ENCODE data around the gene DUSP16.
"Not testable (repeated sequence)": the region's sequence is repeated elsewhere in the genome, so short reads cannot be mapped to it uniquely, and the experiment has no call there.

DUSP16 gene

GRCh38 chr12:12542286-12542685 lies 20.4 kb downstream of the DUSP16 start:
- no peak for DNase-seq

GRCh38 chr12:12541782-12542181 lies 20.9 kb downstream of the DUSP16 start:
- DNase-seq = no peak

GRCh38 chr12:12540261-12541013 lies 22.2 kb downstream of the DUSP16 start:
- no peak for DNase-seq

GRCh38 chr12:12539028-12539810 lies 23.4 kb downstream of the DUSP16 start:
- DNase-seq = no peak

GRCh38 chr12:12538535-12538934 lies 24.1 kb downstream of the DUSP16 start:
- no peak for DNase-seq

- no peak for DNase-seq
Observed at GRCh38 chr12:12537421-12537820, 25.2 kb downstream of the DUSP16 start.

- DNase-seq = peak; percentile 29
Observed at GRCh38 chr12:12534975-12535374, 27.7 kb downstream of the DUSP16 start.

GRCh38 chr12:12534166-12534866 lies 28.3 kb downstream of the DUSP16 start:
- DNase-seq = peak; percentile 31

GRCh38 chr12:12533238-12533829 lies 29.3 kb downstream of the DUSP16 start:
- peak; percentile 43 for DNase-seq

- DNase-seq = no peak
Observed at GRCh38 chr12:12531194-12531593, 31.5 kb downstream of the DUSP16 start.

- no peak for DNase-seq
Observed at GRCh38 chr12:12529783-12530421, 32.8 kb downstream of the DUSP16 start.

GRCh38 chr12:12528361-12529270 lies 34.0 kb downstream of the DUSP16 start:
- no peak for DNase-seq

- peak; percentile 22 for DNase-seq
Observed at GRCh38 chr12:12527820-12528296, 34.8 kb downstream of the DUSP16 start.

- no peak for DNase-seq
Observed at GRCh38 chr12:12524128-12524527, 38.5 kb downstream of the DUSP16 start.

GRCh38 chr12:12523229-12523628 lies 39.4 kb downstream of the DUSP16 start:
- peak; percentile 10 for DNase-seq

GRCh38 chr12:12522657-12523056 lies 40.0 kb downstream of the DUSP16 start:
- DNase-seq = not testable (repeated sequence)

GRCh38 chr12:12521888-12522287 lies 40.8 kb downstream of the DUSP16 start:
- DNase-seq = no peak

- no peak for DNase-seq
Observed at GRCh38 chr12:12521044-12521485, 41.6 kb downstream of the DUSP16 start.

- DNase-seq = no peak
Observed at GRCh38 chr12:12520273-12520672, 42.4 kb downstream of the DUSP16 start.

- DNase-seq = peak; percentile 13
Observed at GRCh38 chr12:12519354-12519998, 43.2 kb downstream of the DUSP16 start.

- no peak for DNase-seq
Observed at GRCh38 chr12:12518919-12519318, 43.7 kb downstream of the DUSP16 start.
